GM11168 (cell line): Measurements from ENCODE around the gene CCDC90B.
"Not testable (repeated sequence)": the region's sequence is repeated elsewhere in the genome, so short reads cannot be mapped to it uniquely, and the experiment has no call there.

Experiments used
- in situ Hi-C: fragments of 300-500 bp; cut with MboI; formaldehyde crosslinking; loops from one replicate; pipeline ENCODE4 v1.12.0; 2022; ENCODE audit warnings: low sequenced_read_pairs; ENCODE audit not compliant: unreplicated experiment

The CCDC90B gene

GRCh38 chr11:83292709-83293456, 6.7 kb upstream of the CCDC90B start:
- in situ Hi-C loops: loop anchor here (25.0 kb wide), 1 partner anchor 419 kb away; no protein-coding TSS in a partner anchor

- in situ Hi-C loops: loop anchor here (25.0 kb wide), 1 partner anchor 425 kb away; no protein-coding TSS in a partner anchor
Measured at GRCh38 chr11:83287631-83288030, 1.5 kb upstream of the CCDC90B start.

- in situ Hi-C loops: loop anchor here (25.0 kb wide), 1 partner anchor 427 kb away; no protein-coding TSS in a partner anchor
Measured at GRCh38 chr11:83285151-83285770, 906 bp downstream of the CCDC90B start.

GRCh38 chr11:83284501-83285150, 1.5 kb downstream of the CCDC90B start:
- in situ Hi-C loops: loop anchor here (25.0 kb wide), 1 partner anchor 428 kb away; no protein-coding TSS in a partner anchor

- in situ Hi-C loops: loop anchor here (25.0 kb wide), 1 partner anchor 430 kb away; no protein-coding TSS in a partner anchor
Measured at GRCh38 chr11:83282084-83282716, 4.0 kb downstream of the CCDC90B start.

- in situ Hi-C loops: loop anchor here (25.0 kb wide), 1 partner anchor 432 kb away; no protein-coding TSS in a partner anchor
Measured at GRCh38 chr11:83280256-83280655, 5.9 kb downstream of the CCDC90B start.

- in situ Hi-C loops: loop anchor here (25.0 kb wide), 1 partner anchor 434 kb away; no protein-coding TSS in a partner anchor
Measured at GRCh38 chr11:83278351-83278750, 7.8 kb downstream of the CCDC90B start.

GRCh38 chr11:83275888-83276641, 10.1 kb downstream of the CCDC90B start:
- in situ Hi-C loops: loop anchor here (25.0 kb wide), 1 partner anchor 436 kb away; no protein-coding TSS in a partner anchor

GRCh38 chr11:83272627-83273026, 13.5 kb downstream of the CCDC90B start:
- in situ Hi-C loops: no loop called here

GRCh38 chr11:83271734-83272133, 14.4 kb downstream of the CCDC90B start:
- in situ Hi-C loops: not testable (repeated sequence)

GRCh38 chr11:83269080-83269479, 17.1 kb downstream of the CCDC90B start:
- in situ Hi-C loops: not testable (repeated sequence)

GRCh38 chr11:83265331-83265730, 20.8 kb downstream of the CCDC90B start:
- in situ Hi-C loops: no loop called here

- in situ Hi-C loops: no loop called here
Measured at GRCh38 chr11:83259559-83259958, 26.6 kb downstream of the CCDC90B start.

GRCh38 chr11:83257761-83258168, 28.4 kb downstream of the CCDC90B start:
- in situ Hi-C loops: no loop called here

GRCh38 chr11:83256602-83257340, 29.4 kb downstream of the CCDC90B start:
- in situ Hi-C loops: no loop called here

GRCh38 chr11:83255366-83255765, 30.8 kb downstream of the CCDC90B start:
- in situ Hi-C loops: no loop called here

GRCh38 chr11:83252941-83253340, 33.2 kb downstream of the CCDC90B start:
- in situ Hi-C loops: no loop called here

- in situ Hi-C loops: no loop called here
Measured at GRCh38 chr11:83252266-83252665, 33.9 kb downstream of the CCDC90B start.
